ENCODE results near the gene HMOX1.

- TF ChIP-seq POLR2A (IDR thresholded peaks at IDR 0.05): no peak
- TF ChIP-seq CTCF (IDR thresholded peaks at IDR 0.05): no peak
Measured at GRCh38 chr22:35342390-35342789, 38.5 kb upstream of the HMOX1 start.

Data from uterus (tissue), 2 donors.